ENCODE measurements around the gene EXOC1L.
A peak's percentile ranks its signal among the peaks of the same experiment; 100 is the strongest.

Gene EXOC1L

DNA sequence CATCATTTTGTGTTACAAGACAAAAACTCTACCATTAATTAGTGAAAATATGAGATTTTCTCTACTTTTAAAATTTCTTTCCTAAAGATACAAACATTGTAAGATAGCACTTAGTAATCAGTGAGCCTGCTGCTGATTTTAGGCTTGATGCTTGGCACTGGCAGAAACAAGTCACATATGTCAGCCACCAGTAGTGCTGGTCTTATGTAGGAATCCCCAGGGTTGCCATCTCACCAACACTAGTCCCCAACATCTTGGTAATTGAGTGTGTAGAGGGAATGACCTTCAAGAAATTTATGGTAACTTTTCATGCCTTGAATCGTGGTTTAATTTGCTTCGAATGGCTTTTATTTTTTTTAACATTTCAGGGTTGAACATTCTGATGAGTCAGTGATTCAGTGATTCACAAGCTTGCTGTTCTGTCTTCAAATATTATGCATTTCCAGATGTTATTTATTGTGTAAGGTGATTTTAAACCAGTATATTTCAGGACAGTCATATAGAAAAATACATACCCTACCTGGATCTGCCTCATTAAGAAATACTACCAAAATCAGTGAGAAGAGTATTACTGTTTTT lies 45.7 kb downstream of the EXOC1L start:
- peak; percentile 73 for DNase-seq (ENCODE audit: low read depth)
- no peak overlapping the region for H3K4me3 ChIP-seq (ENCODE audit: low read depth, low read length)
- TF ChIP-seq, protein P1, sequence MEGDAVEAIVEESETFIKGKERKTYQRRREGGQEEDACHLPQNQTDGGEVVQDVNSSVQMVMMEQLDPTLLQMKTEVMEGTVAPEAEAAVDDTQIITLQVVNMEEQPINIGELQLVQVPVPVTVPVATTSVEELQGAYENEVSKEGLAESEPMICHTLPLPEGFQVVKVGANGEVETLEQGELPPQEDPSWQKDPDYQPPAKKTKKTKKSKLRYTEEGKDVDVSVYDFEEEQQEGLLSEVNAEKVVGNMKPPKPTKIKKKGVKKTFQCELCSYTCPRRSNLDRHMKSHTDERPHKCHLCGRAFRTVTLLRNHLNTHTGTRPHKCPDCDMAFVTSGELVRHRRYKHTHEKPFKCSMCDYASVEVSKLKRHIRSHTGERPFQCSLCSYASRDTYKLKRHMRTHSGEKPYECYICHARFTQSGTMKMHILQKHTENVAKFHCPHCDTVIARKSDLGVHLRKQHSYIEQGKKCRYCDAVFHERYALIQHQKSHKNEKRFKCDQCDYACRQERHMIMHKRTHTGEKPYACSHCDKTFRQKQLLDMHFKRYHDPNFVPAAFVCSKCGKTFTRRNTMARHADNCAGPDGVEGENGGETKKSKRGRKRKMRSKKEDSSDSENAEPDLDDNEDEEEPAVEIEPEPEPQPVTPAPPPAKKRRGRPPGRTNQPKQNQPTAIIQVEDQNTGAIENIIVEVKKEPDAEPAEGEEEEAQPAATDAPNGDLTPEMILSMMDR (conservative IDR thresholded peaks at IDR 0.05; ENCODE audit: low read depth, low read length), result no peak

DNA sequence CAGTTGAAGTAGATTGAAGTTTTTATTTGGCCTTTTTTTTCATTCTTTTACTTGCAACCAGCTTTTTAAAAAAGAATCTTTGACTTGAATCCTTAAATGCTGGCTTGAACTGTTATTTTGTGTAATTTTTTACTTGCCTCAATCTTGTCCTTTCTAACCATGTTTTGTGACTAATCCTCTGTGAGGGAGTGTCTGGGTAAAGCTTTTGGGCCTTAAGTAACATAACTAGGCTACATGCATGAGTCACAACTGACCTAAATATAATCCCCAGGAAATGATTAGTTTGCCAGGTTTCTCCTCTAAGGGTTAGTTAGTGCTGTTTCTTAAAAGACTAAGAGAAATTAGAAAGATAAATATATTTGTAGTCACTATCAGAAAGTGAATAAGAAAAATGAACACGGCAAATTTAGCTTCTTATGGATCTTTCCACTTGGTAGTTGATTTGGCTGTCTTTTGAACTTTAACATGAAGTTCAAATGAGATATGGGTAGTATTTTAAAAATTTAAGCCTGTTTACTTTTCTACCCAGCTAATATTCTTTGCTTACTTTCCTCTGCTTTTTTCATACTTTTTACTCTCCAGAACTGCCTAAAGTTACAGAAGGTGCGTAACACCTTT lies 46.8 kb downstream of the EXOC1L start:
- H3K4me3 ChIP-seq (ENCODE audit: low read depth, low read length), result no peak overlapping the region
- TF ChIP-seq, protein P1 (conservative IDR thresholded peaks at IDR 0.05; ENCODE audit: low read depth, low read length), result no peak
- peak; percentile 97 for DNase-seq (ENCODE audit: low read depth)

GRCh38 chr4:55866973-55867574 lies 47.5 kb downstream of the EXOC1L start:
- TF ChIP-seq, protein P1 (conservative IDR thresholded peaks at IDR 0.05; ENCODE audit: low read depth, low read length), result peak; percentile 82
- DNase-seq (ENCODE audit: low read depth), result peak; percentile 88
- no peak overlapping the region for H3K4me3 ChIP-seq (ENCODE audit: low read depth, low read length)

- H3K4me3 ChIP-seq (ENCODE audit: low read depth, low read length), result no peak overlapping the region
- no peak for DNase-seq (ENCODE audit: low read depth)
- TF ChIP-seq, protein P1 (conservative IDR thresholded peaks at IDR 0.05; ENCODE audit: low read depth, low read length), result no peak
Measured at GRCh38 chr4:55868581-55869090, 49.0 kb downstream of the EXOC1L start.

DNA sequence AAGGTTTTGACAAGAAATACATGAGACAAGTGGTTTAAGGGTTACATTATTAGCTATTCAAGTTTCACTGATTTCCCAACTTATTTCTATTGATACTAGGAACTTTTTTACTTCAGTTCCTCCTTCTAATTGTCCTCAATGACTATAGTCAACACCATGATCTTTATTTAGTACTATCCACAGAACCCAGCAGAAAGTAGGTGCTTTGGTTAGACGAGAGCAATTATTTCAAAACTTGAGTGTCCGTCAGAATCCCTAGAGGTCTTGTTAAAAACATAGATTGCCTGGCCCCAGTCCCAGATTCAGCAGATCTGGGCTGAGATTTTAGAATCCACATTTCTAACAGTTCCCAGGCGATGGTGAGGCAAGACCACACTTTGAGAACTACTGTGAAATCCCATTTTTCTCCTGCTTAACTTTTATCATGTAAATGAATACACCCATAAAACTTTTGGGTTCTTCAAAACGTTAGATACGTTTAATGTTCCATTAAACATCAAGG lies 51.8 kb downstream of the EXOC1L start:
- TF ChIP-seq, protein P1 (conservative IDR thresholded peaks at IDR 0.05; ENCODE audit: low read depth, low read length), result no peak
- H3K4me3 ChIP-seq (ENCODE audit: low read depth, low read length), result no peak overlapping the region
- no peak for DNase-seq (ENCODE audit: low read depth)

- TF ChIP-seq, protein P1 (conservative IDR thresholded peaks at IDR 0.05; ENCODE audit: low read depth, low read length), result no peak
- no peak overlapping the region for H3K4me3 ChIP-seq (ENCODE audit: low read depth, low read length)
- no peak for DNase-seq (ENCODE audit: low read depth)
Measured at GRCh38 chr4:55874831-55875230, 55.2 kb downstream of the EXOC1L start.
